Right lobe of liver (tissue), 6 donors: ENCODE data around the gene MKNK1. TPM values are rescaled to one million over a fixed set of nuclear protein-coding genes. Genes with fewer than 3 reads are reported as not detected.

Experiments used
- ATAC-seq, 4 donors: fragments of 200-7000 bp; cut with Tn5 transposase; one replicate each; pipeline ENCODE4 v1.9.1; 2020; ENCODE audit warnings: mild to moderate bottlenecking in 4 of 4, moderate library complexity in 4 of 4
- DNase-seq, 3 donors: peaks; one replicate each; pipeline ENCODE4 v3.0.0-alpha.2; 2020
- H3K27ac ChIP-seq, 3 donors: fragments of 200-600 bp; one replicate each; pipeline ENCODE4 v1.8.0; 2022
- H3K27me3 ChIP-seq, 2 donors: fragments of 200-600 bp; one replicate each; pipeline ENCODE4 v1.8.0; 2022
- H3K36me3 ChIP-seq, 4 donors: fragments of 200-600 bp; sonication (generic) in 1 of 4; one replicate each; pipeline versions ENCODE4 v1.5.1 to v1.8.0; 2017 to 2022; ENCODE audit warnings: control low read depth in 1 of 4
- H3K4me1 ChIP-seq, 4 donors: fragments of 200-600 bp; sonication (generic) in 1 of 4; one replicate each; pipeline versions ENCODE4 v1.5.1 to v1.8.0; 2017 to 2022; ENCODE audit warnings: control low read depth in 1 of 4
- H3K4me3 ChIP-seq, 3 donors: fragments of 200-600 bp; one replicate each; pipeline ENCODE4 v1.8.0; 2022
- H3K9me3 ChIP-seq, 4 donors: fragments of 200-600 bp; sonication (generic) in 1 of 4; one replicate each; pipeline versions ENCODE4 v1.5.1 to v1.8.0; 2017 to 2022; ENCODE audit warnings: control low read depth in 1 of 4
- CTCF ChIP-seq, 4 donors: fragments of 200-600 bp in 3 of 4; fragments of 450-650 bp in 1 of 4; IDR thresholded peaks; one replicate each; pipeline versions ENCODE4 v1.5.1 to v1.8.0; 2016 to 2022; ENCODE audit warnings: antibody characterized with exemption in 4 of 4, mild to moderate bottlenecking in 2 of 4
- POLR2A ChIP-seq: fragments of 450-650 bp; IDR thresholded peaks from one replicate; pipeline ENCODE4 v1.6.1; 2017; ENCODE audit warnings: antibody characterized with exemption, mild to moderate bottlenecking
- WGBS: methylation state at CpG from one replicate; pipeline ENCODE4 v1.1.6; 2018; ENCODE audit warnings: low coverage, low lambda C conversion rate; ENCODE audit not compliant: insufficient coverage; ENCODE audit errors: missing lambda C conversion rate; 5-methylcytosine and 5-hydroxymethylcytosine counted together
- intact Hi-C, 2 donors: fragments of 100-400 bp; cut with DNase I; formaldehyde crosslinking; loops; one replicate each; pipeline versions ENCODE4 v1.11.2 to v1.14.1; 2022
- total RNA-seq, 6 experiments: library from RNA; depleted of rRNA in 2 of 6; stranded (reverse); fragments of >200 nt in 2 of 6; fragmentation: NEBNext Ultra II Directional in 3 of 6; extraction: Animal tissue kit (Norgen Biotek cat#: 25700) in 3 of 6; gene quantifications; one replicate each; pipeline versions ENCODE4 v1.1.0 to v1.2.4, GENCODE V29; 2016 to 2023
- donor health status: DM: no; HTN: yes; CAD: no.
- donor health status: DM: no; HTN: no; CAD: no.
- donor health status: DM: no; HTN: no; CAD: no.
- donor health status: DM: no; HTN: yes; CAD: no.
- donor health status: DM: no; HTN: yes; CAD: no.

The MKNK1 gene
- total RNA-seq, 6 experiments from 2014 or later, result 17.5 to 27.2 (median 20.8) TPM

DNA sequence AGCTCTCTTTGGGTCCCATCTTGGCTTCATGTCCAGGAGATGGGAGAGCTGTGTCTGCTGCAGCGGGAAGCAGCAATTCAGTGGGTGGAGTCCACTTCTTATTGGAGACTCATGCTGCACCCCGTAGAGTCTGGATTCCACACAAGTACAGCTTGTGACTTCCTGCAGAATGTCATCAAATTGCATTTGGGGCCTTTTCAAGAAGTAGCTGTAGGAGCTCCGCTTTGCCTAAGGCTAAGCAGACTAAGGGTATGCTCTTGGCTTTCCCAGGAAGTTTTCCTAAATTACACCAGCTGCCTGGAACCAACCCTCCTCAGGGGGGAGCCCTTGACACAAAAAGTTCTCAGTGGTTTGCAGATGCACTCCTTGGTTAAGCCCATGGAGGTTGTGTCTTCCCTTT lies 18.3 kb upstream of the MKNK1 start:
- Histone ChIP-seq H3K36me3 (no peaks in the 10 kb centered on the region), H3K27me3 (no peaks in the 10 kb centered on the region), H3K27ac (no peak overlapping the region), H3K4me1 (no peaks in the 10 kb centered on the region), H3K4me3 (no peak overlapping the region), H3K9me3 (no peaks in the 10 kb centered on the region)
- TF ChIP-seq CTCF (IDR thresholded peaks at IDR 0.05), result peak; percentile 38 to 73 (median 58)
- TF ChIP-seq POLR2A, result no peak
- WGBS, result 33% methylated on average over 1 of the region's 3 CpGs
- intact Hi-C loops, result loop anchor here in 1 of 2 donors (10.0 kb wide), 1 partner anchor 102 kb away; no protein-coding TSS in a partner anchor
- DNase-seq (peak in 1 of 3 donors; percentile 57), ATAC-seq (peak; percentile 77 to 84 (median 80))

DNA sequence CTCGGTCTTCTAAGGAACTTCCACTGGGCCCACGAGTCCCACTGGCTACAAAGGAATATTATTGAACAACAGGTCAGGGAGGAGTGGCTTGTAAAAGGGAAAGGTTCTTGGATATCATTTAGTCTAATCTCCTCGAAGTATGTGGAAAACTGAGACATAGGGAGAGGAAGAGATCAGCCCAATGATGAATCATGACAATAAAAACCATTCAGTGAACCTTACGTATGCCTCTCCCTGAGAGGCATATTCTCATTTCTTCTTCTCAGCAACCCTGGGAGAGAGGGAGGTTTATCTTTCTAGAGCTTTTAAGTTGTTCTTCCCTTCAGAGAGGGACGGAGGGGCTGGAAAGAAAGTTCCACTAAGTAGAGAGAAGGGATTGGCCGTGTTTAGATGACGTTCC lies 17.9 kb upstream of the MKNK1 start:
- H3K4me1 ChIP-seq, result no peaks in the 10 kb centered on the region
- intact Hi-C loops, result loop anchor here in 1 of 2 donors (10.0 kb wide), 1 partner anchor 103 kb away; no protein-coding TSS in a partner anchor
- 53% methylated on average over 6 of the region's 7 CpGs for WGBS
- DNase-seq, result no peak
- H3K9me3 ChIP-seq, result no peaks in the 10 kb centered on the region
- TF ChIP-seq POLR2A (no peak), CTCF (IDR thresholded peaks at IDR 0.05) (no peak)
- no peak overlapping the region for H3K4me3 ChIP-seq
- H3K27ac ChIP-seq, result no peak overlapping the region
- no peak for ATAC-seq
- no peaks in the 10 kb centered on the region for H3K27me3 ChIP-seq
- no peaks in the 10 kb centered on the region for H3K36me3 ChIP-seq

- H3K27me3 ChIP-seq, result no peaks in the 10 kb centered on the region
- no peaks in the 10 kb centered on the region for H3K9me3 ChIP-seq
- DNase-seq, result no peak
- H3K4me1 ChIP-seq, result peaks cover 0 to 11% (median 4%) of the 10 kb centered on the region in 4 donors
- no peak overlapping the region for H3K27ac ChIP-seq
- no peak for ATAC-seq
- no peaks in the 10 kb centered on the region for H3K36me3 ChIP-seq
- TF ChIP-seq CTCF (IDR thresholded peaks at IDR 0.05), result no peak
- no peak for TF ChIP-seq POLR2A
- 72% methylated on average over 2 of the region's 5 CpGs for WGBS
- intact Hi-C loops, result loop anchor here in 1 of 2 donors (10.0 kb wide), 1 partner anchor 105 kb away; no protein-coding TSS in a partner anchor
- H3K4me3 ChIP-seq, result no peak overlapping the region
Measured at GRCh38 chr1:46619656-46620258, 15.7 kb upstream of the MKNK1 start.

DNA sequence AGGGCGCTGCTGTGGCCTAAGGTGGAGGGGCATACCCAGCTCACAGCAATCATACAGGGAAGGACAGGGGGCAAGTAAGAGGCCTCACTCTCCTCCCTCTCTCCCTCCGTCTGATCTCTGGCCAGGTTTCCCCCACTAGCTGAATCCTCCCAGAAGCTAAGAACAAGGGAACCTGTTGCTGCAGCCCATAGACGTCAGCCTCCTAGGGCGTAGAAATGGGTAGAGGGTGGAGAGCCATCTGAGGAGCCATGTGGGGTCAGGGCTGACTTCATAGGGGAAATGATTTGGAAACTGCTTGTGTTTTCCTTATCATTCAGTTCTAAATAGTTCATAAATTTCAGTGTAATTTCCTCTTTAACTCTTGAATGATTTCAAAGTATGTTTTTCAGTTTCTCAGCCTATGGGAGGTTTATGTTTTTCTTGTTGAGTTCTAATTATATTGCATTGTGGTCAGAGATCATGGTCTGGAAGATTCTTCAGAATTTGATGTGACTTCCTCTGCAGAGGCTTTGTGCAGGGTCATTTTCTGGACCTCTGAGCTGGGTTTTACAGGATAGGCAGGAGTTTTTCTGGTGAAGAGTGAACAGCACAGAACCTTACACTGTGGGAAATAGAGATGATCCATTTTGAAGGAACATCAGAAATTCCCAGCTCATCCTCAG lies 14.8 kb upstream of the MKNK1 start:
- 55% methylated on average over 2 of the region's 4 CpGs for WGBS
- intact Hi-C loops, result no loop called here
- TF ChIP-seq POLR2A (no peak), CTCF (IDR thresholded peaks at IDR 0.05) (no peak)
- Histone ChIP-seq H3K4me1 (peaks cover 0 to 20% (median 4%) of the 10 kb centered on the region in 4 donors), H3K9me3 (no peaks in the 10 kb centered on the region), H3K27ac (no peak overlapping the region), H3K4me3 (no peak overlapping the region), H3K36me3 (no peaks in the 10 kb centered on the region), H3K27me3 (no peaks in the 10 kb centered on the region)
- DNase-seq (no peak), ATAC-seq (no peak)
